Stimulated activated naive CD8-positive, alpha-beta T cell treated with anti-CD3 and anti-CD28 coated beads, Interleukin-15, amount 100 ng/mL, for 72 hours (primary cell): Measurements from ENCODE around the gene DIS3L2.
"Not testable (repeated sequence)": the region's sequence is repeated elsewhere in the genome, so short reads cannot be mapped to it uniquely, and the experiment has no call there.

Source experiments
- ATAC-seq: fragments of 150-1000 bp; cut with Tn5 transposase; 2 replicates; pipeline ENCODE4 v1.10.0; 2021; ENCODE audit warnings: mild to moderate bottlenecking, moderate library complexity
- DNase-seq, 2 donors: peaks; one replicate each; pipeline ENCODE4 v3.0.0; 2021 to 2022
- H3K27ac Mint-ChIP-seq, 2 donors: one replicate each; pipeline ENCODE4 v1.8.0; 2022; ENCODE audit warnings: mild to moderate bottlenecking in 2 of 2, mixed read lengths in 2 of 2, moderate library complexity in 2 of 2
- H3K27me3 Mint-ChIP-seq: one replicate; pipeline ENCODE4 v1.8.0; 2022; ENCODE audit warnings: mixed read lengths
- H3K4me1 Mint-ChIP-seq: one replicate; pipeline ENCODE4 v1.8.0; 2022; ENCODE audit warnings: mild to moderate bottlenecking, mixed read lengths
- H3K4me3 Mint-ChIP-seq, 2 donors: one replicate each; pipeline ENCODE4 v1.8.0; 2022; ENCODE audit warnings: mild to moderate bottlenecking in 2 of 2, mixed read lengths in 2 of 2, moderate library complexity in 1 of 2
- H3K9me3 Mint-ChIP-seq, 2 donors: one replicate each; pipeline ENCODE4 v1.8.0; 2022; ENCODE audit warnings: mixed read lengths in 2 of 2

DIS3L2 gene

DNA sequence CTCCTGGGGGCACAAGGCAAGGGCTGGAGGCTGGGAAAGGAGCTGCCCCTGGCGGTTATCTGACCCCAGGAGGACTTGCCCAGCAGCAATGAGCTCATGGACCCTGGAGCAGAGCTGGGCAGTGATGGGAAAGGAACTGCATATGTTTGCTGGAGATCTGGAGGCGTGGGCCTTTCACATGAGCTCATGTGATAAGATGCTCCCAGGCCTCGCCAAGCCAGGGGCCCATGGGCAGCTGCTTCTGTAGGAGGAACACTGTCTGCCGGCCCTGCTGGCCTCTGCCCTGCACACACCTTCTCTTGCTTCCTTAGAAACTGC is 26.3 kb upstream of the DIS3L2 start:
- Mint-ChIP-seq H3K27ac (no peak overlapping the region), H3K27me3 (peaks cover 3% of the 10 kb centered on the region), H3K4me3 (no peak overlapping the region), H3K9me3 (no peaks in the 10 kb centered on the region), H3K4me1 (peaks cover 14% of the 10 kb centered on the region)
- no peak for ATAC-seq
- no peak for DNase-seq

DNA sequence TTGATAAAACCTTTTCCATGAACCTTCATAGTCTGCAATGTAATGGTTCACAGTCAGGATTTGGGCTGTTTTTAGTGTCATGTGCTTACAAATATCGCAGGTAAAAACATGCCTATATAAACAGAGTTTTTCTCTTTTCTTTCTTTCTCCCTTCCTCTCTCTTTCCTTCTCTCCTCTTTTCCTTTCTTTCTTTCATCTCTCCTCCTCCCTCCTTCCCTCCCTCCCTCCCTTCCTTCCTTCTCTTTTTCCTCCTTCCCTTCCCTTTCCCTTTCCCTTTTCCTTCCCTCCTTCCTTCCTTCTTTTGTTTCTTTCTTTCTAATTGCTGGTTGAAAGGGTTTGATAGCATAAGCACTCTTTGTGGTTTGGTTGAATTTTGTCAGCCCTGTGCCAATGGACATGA is 25.7 kb upstream of the DIS3L2 start:
- H3K4me1 Mint-ChIP-seq, result peaks cover 17% of the 10 kb centered on the region
- H3K4me3 Mint-ChIP-seq, result no peak overlapping the region
- no peak for ATAC-seq
- H3K27me3 Mint-ChIP-seq, result no peaks in the 10 kb centered on the region
- H3K9me3 Mint-ChIP-seq, result no peaks in the 10 kb centered on the region
- no peak for DNase-seq
- no peak overlapping the region for H3K27ac Mint-ChIP-seq

DNA sequence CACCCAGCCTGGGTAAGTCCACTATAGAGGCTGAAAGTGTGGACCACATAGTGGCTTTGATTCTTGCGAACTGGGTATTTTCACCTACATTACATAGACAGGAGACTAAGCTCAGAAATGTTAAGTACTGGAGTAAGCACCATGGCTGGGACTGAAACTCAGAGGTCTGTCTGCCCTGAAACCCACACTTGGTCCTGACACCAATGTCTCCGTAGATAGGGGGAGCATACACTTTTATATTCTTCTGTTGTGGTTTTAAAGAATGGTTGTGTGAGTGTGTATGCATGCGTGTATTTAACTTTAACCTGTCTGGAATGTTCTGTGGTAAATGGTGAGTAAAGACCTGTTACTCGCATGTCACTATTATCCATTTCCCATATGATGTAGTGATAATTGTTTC is 25.0 kb upstream of the DIS3L2 start:
- no peaks in the 10 kb centered on the region for H3K9me3 Mint-ChIP-seq
- peaks cover 6% of the 10 kb centered on the region for H3K27me3 Mint-ChIP-seq
- peak overlapping the region in 1 of 2 donors; percentile 66 for H3K27ac Mint-ChIP-seq
- DNase-seq (peak in 1 of 2 donors; percentile 30), ATAC-seq (peak; percentile 90)
- peaks cover 19% of the 10 kb centered on the region for H3K4me1 Mint-ChIP-seq
- H3K4me3 Mint-ChIP-seq, result no peak overlapping the region

DNA sequence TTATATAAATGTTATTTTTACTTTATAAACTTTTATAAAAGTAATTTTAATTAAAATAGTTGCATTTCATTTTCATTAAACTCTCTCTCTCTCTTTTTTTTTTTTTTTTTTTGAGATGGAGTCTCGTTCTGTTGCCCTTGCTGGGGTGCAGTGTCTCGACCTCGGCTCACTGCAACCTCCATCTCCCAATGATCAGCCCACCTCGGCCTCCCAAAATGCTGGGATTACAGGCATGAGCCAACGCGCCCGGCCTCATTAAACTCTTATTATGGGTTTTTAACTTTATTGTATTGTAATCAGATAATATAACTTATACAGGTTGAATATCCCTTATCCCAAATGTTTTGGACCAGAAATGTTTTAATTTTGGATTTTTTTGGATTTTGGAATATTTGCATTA is 24.5 kb upstream of the DIS3L2 start:
- Mint-ChIP-seq H3K9me3 (no peaks in the 10 kb centered on the region), H3K27ac (no peak overlapping the region), H3K4me3 (no peak overlapping the region), H3K27me3 (peaks cover 9% of the 10 kb centered on the region), H3K4me1 (peaks cover 19% of the 10 kb centered on the region)
- DNase-seq (no peak), ATAC-seq (no peak)

DNA sequence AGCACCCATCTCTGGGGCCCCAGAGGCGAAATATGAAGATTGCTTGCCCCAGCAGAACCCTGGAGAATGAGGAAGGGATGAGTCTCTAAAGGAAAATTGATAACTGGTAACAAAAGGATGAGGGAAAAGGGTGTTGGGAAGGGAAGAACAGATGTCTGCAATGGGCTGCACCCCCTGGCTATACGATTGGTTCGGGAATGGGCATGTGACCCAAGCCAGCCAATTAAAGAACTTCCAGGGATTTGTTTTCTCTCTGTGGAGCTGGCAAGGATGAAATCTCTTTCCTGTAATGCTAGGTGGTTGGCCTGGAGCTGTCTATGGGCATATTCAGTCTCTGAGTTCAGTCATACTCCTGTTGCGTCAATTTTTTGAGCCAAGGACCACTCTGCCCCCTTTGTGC is 22.5 kb upstream of the DIS3L2 start:
- ATAC-seq (no peak), DNase-seq (no peak)
- H3K4me3 Mint-ChIP-seq, result no peak overlapping the region
- peaks cover 9% of the 10 kb centered on the region for H3K27me3 Mint-ChIP-seq
- H3K27ac Mint-ChIP-seq, result no peak overlapping the region
- peaks cover 19% of the 10 kb centered on the region for H3K4me1 Mint-ChIP-seq
- H3K9me3 Mint-ChIP-seq, result no peaks in the 10 kb centered on the region

DNA sequence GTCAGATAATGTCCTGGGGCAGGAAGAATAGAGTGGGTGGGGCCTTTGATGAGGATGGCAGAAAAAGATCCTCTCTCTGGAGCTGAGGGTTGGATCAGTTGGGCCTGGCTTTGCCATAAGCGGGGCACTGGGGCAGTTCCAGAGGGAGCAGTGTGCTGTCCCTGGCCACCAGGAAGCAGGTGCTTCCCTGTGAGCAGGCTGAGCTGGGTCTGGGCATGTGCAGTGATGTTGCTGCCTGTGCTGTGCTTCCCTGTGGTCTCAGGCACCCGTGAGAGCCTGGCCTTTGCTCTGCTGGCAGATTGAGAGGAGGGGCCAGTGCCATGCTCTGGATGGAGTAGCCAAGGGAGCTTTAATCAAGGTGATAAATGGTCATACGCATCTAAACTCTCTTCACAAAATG is 20.7 kb upstream of the DIS3L2 start:
- Mint-ChIP-seq H3K9me3 (no peaks in the 10 kb centered on the region), H3K27ac (no peak overlapping the region), H3K27me3 (peaks cover 9% of the 10 kb centered on the region), H3K4me3 (no peak overlapping the region), H3K4me1 (peaks cover 19% of the 10 kb centered on the region)
- DNase-seq (no peak), ATAC-seq (no peak)

DNA sequence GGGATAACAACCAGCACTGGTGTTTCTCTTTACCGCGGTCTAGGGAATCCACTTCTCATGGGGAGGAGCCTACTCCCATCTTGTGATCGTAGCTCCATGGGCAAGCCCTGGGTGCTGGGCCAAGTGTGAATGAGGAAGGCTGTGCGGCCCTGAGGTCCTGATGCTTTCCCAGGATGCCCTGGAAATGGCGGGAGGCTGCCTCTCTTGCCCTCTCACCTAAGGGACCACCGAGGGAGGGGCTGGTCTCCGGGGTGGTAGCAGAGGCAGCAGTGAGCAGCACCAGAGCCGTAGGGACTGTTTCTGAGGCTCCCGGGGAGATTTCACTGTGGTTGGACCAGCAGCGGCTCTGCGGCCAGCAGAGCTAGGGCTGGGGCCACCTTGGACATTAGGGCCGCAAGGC is 19.8 kb upstream of the DIS3L2 start:
- no peak for DNase-seq
- Mint-ChIP-seq H3K9me3 (no peaks in the 10 kb centered on the region), H3K4me1 (peaks cover 11% of the 10 kb centered on the region), H3K27ac (no peak overlapping the region), H3K27me3 (peaks cover 9% of the 10 kb centered on the region), H3K4me3 (no peak overlapping the region)
- ATAC-seq, result no peak

DNA sequence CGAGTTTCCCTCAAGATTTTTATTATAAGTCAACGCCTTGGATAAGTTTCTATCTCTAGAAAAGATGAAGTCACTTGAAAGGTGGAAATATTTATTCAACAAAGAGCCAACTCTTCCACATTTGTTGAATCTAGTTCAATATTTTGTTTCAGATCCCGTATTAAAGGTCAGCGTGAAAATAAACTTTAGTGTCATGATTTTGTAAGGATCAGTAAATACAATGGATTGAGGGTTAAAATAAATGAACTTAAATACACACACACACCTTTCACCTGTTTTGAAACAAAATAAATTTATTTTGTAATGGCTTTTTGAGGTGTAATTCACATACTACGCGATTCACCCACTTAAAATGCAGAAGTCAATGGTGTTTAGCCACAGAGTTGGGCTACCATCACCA is 19.3 kb upstream of the DIS3L2 start:
- H3K27me3 Mint-ChIP-seq, result peaks cover 9% of the 10 kb centered on the region
- H3K4me3 Mint-ChIP-seq, result no peak overlapping the region
- H3K4me1 Mint-ChIP-seq, result peaks cover 6% of the 10 kb centered on the region
- no peaks in the 10 kb centered on the region for H3K9me3 Mint-ChIP-seq
- no peak overlapping the region for H3K27ac Mint-ChIP-seq
- DNase-seq, result no peak
- no peak for ATAC-seq

DNA sequence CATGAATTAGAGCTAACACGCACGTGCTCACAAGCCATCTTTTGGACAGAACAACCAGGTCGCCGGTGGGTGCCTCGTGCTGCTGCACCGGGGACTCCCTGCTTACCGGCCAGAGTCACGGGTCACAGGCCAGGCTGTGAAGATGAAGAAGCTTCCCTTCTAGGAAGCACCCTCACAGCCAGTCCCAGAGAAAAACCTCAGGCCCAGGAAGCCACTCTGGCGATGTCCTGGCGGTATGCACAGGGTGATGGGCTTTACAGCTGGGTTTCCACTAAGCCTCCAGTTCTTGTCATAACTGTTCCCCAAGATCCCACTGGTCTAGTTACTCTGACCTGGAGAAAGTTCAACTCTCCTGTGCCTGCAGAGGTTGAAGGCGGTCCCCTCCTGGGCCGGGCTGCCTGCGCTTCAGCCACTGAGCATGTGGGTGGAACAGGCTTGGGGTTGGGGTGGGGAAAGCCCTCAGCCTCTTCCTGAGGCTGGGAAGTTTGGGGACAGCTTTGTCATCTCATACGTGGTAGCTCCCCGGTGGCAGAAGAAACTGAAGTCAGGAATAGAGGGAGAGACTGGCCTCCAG is 15.2 kb upstream of the DIS3L2 start:
- Mint-ChIP-seq H3K9me3 (no peaks in the 10 kb centered on the region), H3K4me1 (no peaks in the 10 kb centered on the region), H3K27me3 (peaks cover 6% of the 10 kb centered on the region), H3K4me3 (no peak overlapping the region), H3K27ac (no peak overlapping the region)
- DNase-seq (no peak), ATAC-seq (no peak)

DNA sequence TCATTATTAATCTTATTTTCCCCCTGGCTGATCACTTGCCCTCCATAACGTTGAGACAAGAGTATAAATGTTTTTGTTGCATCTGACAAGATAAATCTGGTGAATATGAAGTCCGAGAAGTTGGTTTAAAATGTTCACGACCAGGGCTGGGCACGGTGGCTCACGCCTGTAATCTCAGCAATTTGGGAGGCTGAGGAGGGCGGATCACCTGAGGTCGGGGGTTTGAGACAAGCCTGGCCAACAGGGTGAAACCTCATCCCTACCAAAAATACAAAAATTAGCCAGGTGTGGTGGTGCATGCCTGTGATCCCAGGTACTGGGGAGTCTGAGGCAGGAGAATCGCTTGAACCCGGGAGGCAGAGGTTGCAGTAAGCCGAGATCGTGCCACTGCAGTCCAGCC is 14.4 kb upstream of the DIS3L2 start:
- not testable (repeated sequence) for H3K27me3 Mint-ChIP-seq, H3K4me3 Mint-ChIP-seq, H3K4me1 Mint-ChIP-seq, ATAC-seq, H3K9me3 Mint-ChIP-seq, DNase-seq
- peak overlapping the region in 1 of 2 donors; percentile 15 for H3K27ac Mint-ChIP-seq

DNA sequence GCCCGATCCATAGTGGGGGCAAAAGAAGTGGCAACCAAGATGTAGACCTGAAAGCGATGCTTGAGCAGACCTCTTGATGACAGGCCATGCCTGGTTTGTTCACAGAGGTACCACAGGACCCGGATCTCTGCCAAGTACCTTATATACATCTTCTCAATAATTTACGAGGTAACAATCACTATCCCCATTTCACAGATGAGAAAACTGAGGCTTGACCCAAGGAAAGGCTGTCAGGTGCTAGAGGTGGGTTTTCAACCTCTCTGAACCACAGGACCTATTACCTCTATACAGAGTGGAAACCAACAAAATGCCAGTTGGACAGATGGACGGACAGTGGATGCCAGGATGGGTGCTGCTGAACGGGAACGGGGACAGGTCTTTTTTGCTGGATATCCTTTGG is 13.8 kb upstream of the DIS3L2 start:
- Mint-ChIP-seq H3K27ac (no peak overlapping the region), H3K9me3 (no peaks in the 10 kb centered on the region), H3K27me3 (peaks cover 8% of the 10 kb centered on the region), H3K4me1 (no peaks in the 10 kb centered on the region), H3K4me3 (no peak overlapping the region)
- DNase-seq (no peak), ATAC-seq (no peak)

DNA sequence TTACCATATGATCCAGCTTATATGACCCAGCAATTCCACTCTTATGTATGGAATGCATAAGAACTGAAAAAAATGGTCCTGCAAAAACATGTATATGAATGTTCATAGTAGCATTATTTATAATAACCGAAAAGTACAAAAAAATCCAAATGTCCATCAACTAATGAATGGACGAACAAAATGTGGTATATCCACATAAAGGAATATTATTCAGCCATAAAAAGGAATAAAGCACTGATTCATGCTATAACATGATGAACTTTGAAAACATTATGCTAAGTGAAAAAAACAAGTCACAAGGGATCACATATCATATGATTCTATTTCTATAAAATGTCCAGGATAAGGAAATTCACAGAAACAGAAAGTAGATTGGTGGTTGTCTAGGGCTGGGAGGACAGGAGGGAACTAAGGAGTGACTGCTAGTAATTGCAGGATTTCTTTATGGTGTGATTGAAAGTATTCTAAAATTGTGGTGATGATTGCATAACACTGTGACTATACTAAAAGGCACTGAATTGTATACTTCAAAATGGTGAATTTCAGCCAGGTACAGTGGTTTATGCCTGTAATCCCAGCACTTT is 10.0 kb upstream of the DIS3L2 start:
- Mint-ChIP-seq H3K9me3 (no peaks in the 10 kb centered on the region), H3K4me1 (no peaks in the 10 kb centered on the region), H3K27ac (no peak overlapping the region), H3K4me3 (no peak overlapping the region), H3K27me3 (peaks cover 13% of the 10 kb centered on the region)
- no peak for ATAC-seq
- DNase-seq, result no peak

DNA sequence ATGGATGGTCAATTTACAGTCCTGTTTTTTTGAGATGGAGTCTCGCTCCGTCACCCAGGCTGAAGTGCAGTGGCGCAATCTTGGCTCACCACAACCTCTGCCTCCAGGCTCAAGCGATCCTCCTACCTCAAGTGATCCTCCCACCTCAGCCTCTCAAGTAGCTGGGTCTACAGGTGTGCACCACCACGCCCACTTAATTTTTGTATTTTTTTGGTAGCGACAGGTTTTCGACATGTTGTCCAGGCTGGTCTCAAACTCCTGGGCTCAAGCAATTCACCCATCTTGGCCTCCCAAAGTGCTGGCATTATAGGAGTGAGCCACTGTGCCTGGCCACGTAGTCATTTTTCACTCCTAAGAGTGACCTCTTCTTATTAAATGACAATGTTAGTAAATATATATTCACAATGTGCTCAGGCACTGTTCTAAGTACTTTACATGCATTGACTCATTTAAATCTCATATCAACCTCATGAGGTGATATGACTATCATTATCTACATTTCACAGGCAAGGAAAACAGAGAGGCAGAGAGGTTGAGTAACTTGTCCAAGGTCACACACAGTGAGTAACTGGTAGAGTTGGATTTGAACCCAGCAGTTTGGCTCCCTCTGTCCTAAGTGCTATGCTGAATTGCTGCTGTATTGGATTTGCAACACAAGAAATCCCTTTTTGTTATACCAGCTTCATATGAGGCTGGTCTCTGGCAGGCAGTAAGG is 5.6 kb upstream of the DIS3L2 start:
- peak; percentile 39 for ATAC-seq
- Mint-ChIP-seq H3K9me3 (no peaks in the 10 kb centered on the region), H3K4me3 (no peak overlapping the region), H3K27ac (no peak overlapping the region), H3K4me1 (peaks cover 11% of the 10 kb centered on the region), H3K27me3 (peaks cover 15% of the 10 kb centered on the region)
- DNase-seq, result no peak

DNA sequence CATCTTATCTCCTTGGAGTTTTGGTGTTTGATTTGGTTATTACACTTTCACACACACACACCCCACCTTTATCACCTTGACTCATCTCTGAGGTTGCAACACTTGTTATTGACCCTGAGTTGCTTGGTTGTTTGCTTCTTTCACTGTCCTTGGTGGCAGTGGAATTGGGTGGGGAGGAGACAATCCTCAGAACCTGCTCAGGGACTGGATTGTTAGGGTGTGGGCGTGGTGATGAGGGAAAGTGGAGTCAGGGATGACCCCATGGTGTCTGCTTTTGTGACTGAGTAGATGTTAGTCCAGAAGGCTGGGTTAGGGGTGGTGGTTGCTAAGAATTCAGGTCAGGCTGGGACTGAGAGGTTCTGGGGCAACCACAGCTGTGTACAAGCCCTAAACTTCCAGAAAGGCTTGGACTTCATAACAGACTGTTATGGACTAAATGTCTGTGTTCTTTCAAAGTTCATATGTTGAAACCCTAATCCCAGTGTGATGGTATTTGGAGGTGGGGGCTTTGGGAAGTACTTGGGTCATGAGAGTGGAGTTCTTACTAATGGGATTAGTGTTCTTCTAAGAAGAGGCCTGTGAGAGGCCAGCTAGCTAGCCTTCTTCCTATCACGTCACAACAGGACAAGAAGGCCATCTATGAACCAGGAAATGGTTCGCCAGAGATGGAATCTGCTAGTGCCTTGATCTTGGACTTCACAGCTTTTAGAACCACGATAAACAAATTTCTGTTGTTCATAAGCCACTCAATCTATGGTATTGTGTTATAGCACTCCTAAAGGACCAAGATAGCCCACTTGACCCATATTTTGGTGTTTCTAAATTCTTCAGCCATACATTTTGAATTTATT is 3.4 kb upstream of the DIS3L2 start:
- DNase-seq (no peak), ATAC-seq (no peak)
- Mint-ChIP-seq H3K9me3 (no peaks in the 10 kb centered on the region), H3K27ac (no peak overlapping the region), H3K4me3 (no peak overlapping the region), H3K27me3 (peaks cover 7% of the 10 kb centered on the region), H3K4me1 (peaks cover 26% of the 10 kb centered on the region)

DNA sequence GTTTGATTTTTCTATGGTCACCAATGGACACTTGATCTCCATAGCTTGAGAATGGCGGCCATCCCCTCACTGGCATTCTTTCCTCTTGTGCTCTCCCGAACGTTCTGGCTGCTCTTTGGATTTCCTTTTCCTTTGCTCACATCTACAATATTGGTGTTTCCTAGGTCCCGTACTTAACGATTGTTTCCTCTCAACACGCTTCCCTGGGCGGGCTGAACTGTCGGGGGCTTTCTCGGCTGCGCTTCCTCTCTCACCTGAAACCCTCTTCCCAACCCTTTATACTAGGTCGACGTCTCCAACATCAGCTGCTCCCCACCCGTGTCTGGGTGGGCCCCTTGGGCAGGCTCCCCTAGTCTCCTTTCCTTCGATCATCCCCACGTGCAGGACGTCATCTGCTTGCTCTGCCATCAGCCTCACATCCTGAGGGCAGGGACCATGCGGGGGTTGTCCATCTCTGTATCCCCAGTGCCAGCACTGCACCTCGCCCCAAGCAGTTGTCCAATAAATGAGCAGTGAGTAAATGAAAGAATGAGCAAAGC is 634 bp upstream of the DIS3L2 start:
- peaks cover 52% of the 10 kb centered on the region for H3K4me1 Mint-ChIP-seq
- peak overlapping the region; percentile 89 to 90 for H3K4me3 Mint-ChIP-seq
- peak; percentile 62 for ATAC-seq
- H3K27ac Mint-ChIP-seq, result peak overlapping the region; percentile 85 to 89
- no peaks in the 10 kb centered on the region for H3K9me3 Mint-ChIP-seq
- no peak for DNase-seq
- peaks cover 7% of the 10 kb centered on the region for H3K27me3 Mint-ChIP-seq

DNA sequence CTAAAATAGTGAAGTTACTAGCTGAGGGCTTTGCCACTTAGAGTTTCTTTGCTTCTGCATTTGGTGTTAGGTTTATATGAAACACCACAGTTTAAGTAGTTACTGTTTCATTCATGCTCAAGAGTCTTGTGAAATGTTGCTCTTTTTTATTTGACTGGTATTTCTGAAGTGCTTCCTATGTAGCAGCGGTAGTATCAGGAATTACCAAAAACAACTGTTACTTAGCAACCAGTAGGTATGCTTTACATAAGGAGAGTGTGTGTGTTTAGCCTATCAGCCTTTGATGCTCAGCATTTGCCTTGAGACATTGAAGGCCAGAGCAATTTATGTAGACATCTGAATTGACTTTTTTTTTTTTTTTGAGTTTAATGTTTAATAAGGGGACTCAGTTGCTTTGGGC is 3.6 kb downstream of the DIS3L2 start:
- DNase-seq, result no peak
- H3K27me3 Mint-ChIP-seq, result no peaks in the 10 kb centered on the region
- no peak overlapping the region for H3K4me3 Mint-ChIP-seq
- ATAC-seq, result no peak
- H3K4me1 Mint-ChIP-seq, result peaks cover 54% of the 10 kb centered on the region
- H3K9me3 Mint-ChIP-seq, result peaks cover 0 to 5% of the 10 kb centered on the region in 2 donors
- no peak overlapping the region for H3K27ac Mint-ChIP-seq
